Loucy (cell line): ENCODE data around the gene PRCP.

Experiments used
- H2AFZ ChIP-seq: fragments of 200-600 bp; sonication (generic); 2 replicates; pipeline ENCODE4 v1.6.0; 2016; ENCODE audit warnings: antibody characterized with exemption, mild to moderate bottlenecking, low read length, moderate library complexity
- H3F3A ChIP-seq: fragments of 200-600 bp; 2 replicates; pipeline ENCODE4 v1.6.0; 2016; ENCODE audit warnings: antibody characterized with exemption, low read depth, mild to moderate bottlenecking
- H3K27me3 ChIP-seq: fragments of 200-600 bp; sonication (generic); 2 replicates; pipeline ENCODE4 v1.6.1; 2014; ENCODE audit warnings: low read length, mild to moderate bottlenecking; ENCODE audit not compliant: insufficient read depth, poor library complexity, severe bottlenecking
- H3K36me3 ChIP-seq: fragments of 200-600 bp; sonication (generic); 2 replicates; pipeline ENCODE4 v1.6.1; 2016; ENCODE audit warnings: low read length; ENCODE audit not compliant: insufficient read depth
- H3K4me1 ChIP-seq: fragments of 200-600 bp; sonication (generic); 2 replicates; pipeline ENCODE4 v1.5.1; 2014; ENCODE audit warnings: low read length, mild to moderate bottlenecking; ENCODE audit not compliant: insufficient read depth, poor library complexity, severe bottlenecking
- H3K4me2 ChIP-seq: fragments of 200-600 bp; sonication (generic); 2 replicates; pipeline ENCODE4 v1.6.0; 2014; ENCODE audit warnings: antibody characterized with exemption, low read length, low read depth, mild to moderate bottlenecking; ENCODE audit not compliant: poor library complexity, severe bottlenecking
- H3K4me3 ChIP-seq: fragments of 200-600 bp; sonication (generic); 2 replicates; pipeline ENCODE4 v1.5.1; 2014; ENCODE audit warnings: low read length, mild to moderate bottlenecking, mixed read lengths; ENCODE audit not compliant: poor library complexity, severe bottlenecking
- H3K79me2 ChIP-seq: fragments of 200-600 bp; sonication (generic); 2 replicates; pipeline ENCODE4 v1.6.1; 2014; ENCODE audit warnings: low read length; ENCODE audit not compliant: insufficient read depth
- H3K9ac ChIP-seq: fragments of 200-600 bp; sonication (generic); 2 replicates; pipeline ENCODE4 v1.6.0; 2014; ENCODE audit warnings: mild to moderate bottlenecking, low read depth, low read length, moderate library complexity; ENCODE audit not compliant: poor library complexity, severe bottlenecking
- H3K9me2 ChIP-seq: fragments of 200-600 bp; sonication (generic); replicated peaks from 2 replicates; pipeline ENCODE4 v1.6.1; 2016; ENCODE audit warnings: low read depth, low read length, mixed read lengths
- H3K9me3 ChIP-seq: fragments of 200-600 bp; sonication (generic); 2 replicates; pipeline ENCODE4 v1.6.1; 2014; ENCODE audit warnings: mild to moderate bottlenecking, antibody characterized with exemption, low read length, low read depth; ENCODE audit not compliant: insufficient read depth
- H4K20me1 ChIP-seq: fragments of 200-600 bp; sonication (generic); 2 replicates; pipeline ENCODE4 v1.6.0; 2014; ENCODE audit warnings: antibody characterized with exemption, low read length, mild to moderate bottlenecking; ENCODE audit not compliant: insufficient read depth, poor library complexity, severe bottlenecking
- CTCF ChIP-seq: fragments of 200-600 bp; sonication (generic); conservative IDR thresholded peaks from 2 replicates; pipeline ENCODE4 v1.5.1; 2014; ENCODE audit warnings: mild to moderate bottlenecking, antibody characterized with exemption, low read length
- EZH2phosphoT487 ChIP-seq: fragments of 200-600 bp; IDR thresholded peaks from 2 replicates; pipeline ENCODE4 v1.6.1; 2018; ENCODE audit warnings: antibody characterized with exemption, mild to moderate bottlenecking, moderate library complexity, borderline replicate concordance

PRCP gene

GRCh38 chr11:82831364-82831763 is 68.9 kb downstream of the PRCP start:
- Histone ChIP-seq H3K4me3 (no peak overlapping the region), H3K79me2 (no peaks in the 10 kb centered on the region), H3K4me1 (no peaks in the 10 kb centered on the region), H3K9ac (no peak overlapping the region), H3F3A (no peaks in the 10 kb centered on the region), H3K36me3 (no peaks in the 10 kb centered on the region), H3K4me2 (no peak overlapping the region), H4K20me1 (no peaks in the 10 kb centered on the region), H2AFZ (no peak overlapping the region), H3K9me3 (no peaks in the 10 kb centered on the region), H3K27me3 (no peaks in the 10 kb centered on the region), H3K9me2 (no peaks in the 10 kb centered on the region)
- TF ChIP-seq EZH2phosphoT487 (no peak), CTCF (no peak)

GRCh38 chr11:82830746-82831145 is 69.5 kb downstream of the PRCP start:
- H3K9ac ChIP-seq, result no peak overlapping the region
- no peak overlapping the region for H3K4me3 ChIP-seq
- H3K9me3 ChIP-seq, result no peaks in the 10 kb centered on the region
- H4K20me1 ChIP-seq, result no peaks in the 10 kb centered on the region
- no peaks in the 10 kb centered on the region for H3K36me3 ChIP-seq
- no peaks in the 10 kb centered on the region for H3F3A ChIP-seq
- no peak overlapping the region for H2AFZ ChIP-seq
- no peaks in the 10 kb centered on the region for H3K4me1 ChIP-seq
- TF ChIP-seq EZH2phosphoT487 (no peak), CTCF (no peak)
- H3K79me2 ChIP-seq, result no peaks in the 10 kb centered on the region
- H3K9me2 ChIP-seq, result no peaks in the 10 kb centered on the region
- no peak overlapping the region for H3K4me2 ChIP-seq
- H3K27me3 ChIP-seq, result no peaks in the 10 kb centered on the region

- H3K4me2 ChIP-seq, result no peak overlapping the region
- no peak overlapping the region for H3K4me3 ChIP-seq
- no peaks in the 10 kb centered on the region for H3K36me3 ChIP-seq
- H3F3A ChIP-seq, result no peaks in the 10 kb centered on the region
- no peaks in the 10 kb centered on the region for H3K4me1 ChIP-seq
- no peak overlapping the region for H3K9ac ChIP-seq
- no peaks in the 10 kb centered on the region for H4K20me1 ChIP-seq
- H3K9me2 ChIP-seq, result no peaks in the 10 kb centered on the region
- H3K79me2 ChIP-seq, result no peaks in the 10 kb centered on the region
- no peak for TF ChIP-seq CTCF
- no peak for TF ChIP-seq EZH2phosphoT487
- no peaks in the 10 kb centered on the region for H3K9me3 ChIP-seq
- H3K27me3 ChIP-seq, result no peaks in the 10 kb centered on the region
- H2AFZ ChIP-seq, result no peak overlapping the region
Observed at GRCh38 chr11:82829101-82829500, 71.1 kb downstream of the PRCP start.
